ENCODE results near the gene ATP5F1D.

The ATP5F1D gene

GRCh38 chr19:1259876-1260748 is 18.6 kb downstream of the ATP5F1D start:
- peak; percentile 71 for DNase-seq (ENCODE audit: low read depth)
- TF ChIP-seq, protein P1, sequence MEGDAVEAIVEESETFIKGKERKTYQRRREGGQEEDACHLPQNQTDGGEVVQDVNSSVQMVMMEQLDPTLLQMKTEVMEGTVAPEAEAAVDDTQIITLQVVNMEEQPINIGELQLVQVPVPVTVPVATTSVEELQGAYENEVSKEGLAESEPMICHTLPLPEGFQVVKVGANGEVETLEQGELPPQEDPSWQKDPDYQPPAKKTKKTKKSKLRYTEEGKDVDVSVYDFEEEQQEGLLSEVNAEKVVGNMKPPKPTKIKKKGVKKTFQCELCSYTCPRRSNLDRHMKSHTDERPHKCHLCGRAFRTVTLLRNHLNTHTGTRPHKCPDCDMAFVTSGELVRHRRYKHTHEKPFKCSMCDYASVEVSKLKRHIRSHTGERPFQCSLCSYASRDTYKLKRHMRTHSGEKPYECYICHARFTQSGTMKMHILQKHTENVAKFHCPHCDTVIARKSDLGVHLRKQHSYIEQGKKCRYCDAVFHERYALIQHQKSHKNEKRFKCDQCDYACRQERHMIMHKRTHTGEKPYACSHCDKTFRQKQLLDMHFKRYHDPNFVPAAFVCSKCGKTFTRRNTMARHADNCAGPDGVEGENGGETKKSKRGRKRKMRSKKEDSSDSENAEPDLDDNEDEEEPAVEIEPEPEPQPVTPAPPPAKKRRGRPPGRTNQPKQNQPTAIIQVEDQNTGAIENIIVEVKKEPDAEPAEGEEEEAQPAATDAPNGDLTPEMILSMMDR (IDR thresholded peaks at IDR 0.05; ENCODE audit: insufficient read depth, low read depth, low read length, missing control alignments) = no peak
- H3K4me3 ChIP-seq (ENCODE audit: low read depth, low read length) = peak overlapping the region; percentile 83

- DNase-seq (ENCODE audit: low read depth) = peak; percentile 98
- TF ChIP-seq, protein P1 (IDR thresholded peaks at IDR 0.05; ENCODE audit: insufficient read depth, low read depth, low read length, missing control alignments) = no peak
- H3K4me3 ChIP-seq (ENCODE audit: low read depth, low read length) = peak overlapping the region; percentile 93
These were observed 19.4 kb downstream of the ATP5F1D start for GRCh38 chr19:1260749-1261537.

DNA sequence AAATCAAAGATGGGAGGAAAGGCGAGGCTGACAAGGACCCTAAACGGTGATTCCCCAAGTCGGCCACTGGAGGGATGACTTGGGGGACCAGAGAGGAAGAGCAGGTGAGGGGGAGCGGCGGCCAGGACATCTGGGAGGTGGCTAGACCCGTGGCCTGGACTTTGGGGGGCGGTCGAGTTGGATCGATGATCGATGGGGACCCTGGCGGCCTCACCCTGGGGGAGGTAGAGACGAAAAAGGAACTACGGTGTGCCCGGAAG is 19.9 kb downstream of the ATP5F1D start:
- peak overlapping the region; percentile 93 for H3K4me3 ChIP-seq (ENCODE audit: low read depth, low read length)
- TF ChIP-seq, protein P1 (IDR thresholded peaks at IDR 0.05; ENCODE audit: insufficient read depth, low read depth, low read length, missing control alignments) = peak; percentile 29
- no peak for DNase-seq (ENCODE audit: low read depth)

- TF ChIP-seq, protein P1 (IDR thresholded peaks at IDR 0.05; ENCODE audit: insufficient read depth, low read depth, low read length, missing control alignments) = no peak
- no peak for DNase-seq (ENCODE audit: low read depth)
- H3K4me3 ChIP-seq (ENCODE audit: low read depth, low read length) = peak overlapping the region; percentile 93
These were observed 20.5 kb downstream of the ATP5F1D start for GRCh38 chr19:1261798-1262622.

- TF ChIP-seq, protein P1 (IDR thresholded peaks at IDR 0.05; ENCODE audit: insufficient read depth, low read depth, low read length, missing control alignments) = no peak
- DNase-seq (ENCODE audit: low read depth) = no peak
- H3K4me3 ChIP-seq (ENCODE audit: low read depth, low read length) = peak overlapping the region; percentile 93
These were observed 21.1 kb downstream of the ATP5F1D start for GRCh38 chr19:1262623-1263123.

DNA sequence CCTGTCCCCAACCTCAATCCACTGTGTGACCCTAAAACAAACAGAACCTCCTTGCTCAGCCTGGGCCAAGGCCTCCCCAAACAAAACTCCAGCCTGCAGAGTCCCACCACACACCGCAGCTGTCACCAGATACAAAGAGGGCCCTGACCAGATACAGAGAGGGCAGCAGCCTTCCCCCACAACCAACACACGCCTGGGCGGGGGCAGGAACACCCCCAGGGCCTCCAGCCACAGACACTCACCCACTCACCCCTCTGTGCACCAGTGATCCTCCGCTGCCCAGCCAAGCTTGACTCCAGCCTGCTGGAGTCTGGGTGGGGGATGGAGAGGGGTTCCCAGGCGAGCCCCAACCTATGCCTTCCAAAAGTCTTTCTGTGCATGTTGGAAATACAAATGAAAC is 21.6 kb downstream of the ATP5F1D start:
- DNase-seq (ENCODE audit: low read depth) = no peak
- peak overlapping the region; percentile 93 for H3K4me3 ChIP-seq (ENCODE audit: low read depth, low read length)
- TF ChIP-seq, protein P1 (IDR thresholded peaks at IDR 0.05; ENCODE audit: insufficient read depth, low read depth, low read length, missing control alignments) = no peak
